ENCODE measurements around the gene TTLL11. TPM values are rescaled to one million over a fixed set of nuclear protein-coding genes. Genes with fewer than 3 reads are reported as not detected.

TTLL11 gene
- total and polyA plus RNA-seq, 8 donors: 5.4 to 11.6 (median 9.5) TPM

- intact Hi-C loops (cut with DNase I): no loop called here
- TF ChIP-seq, protein P1, sequence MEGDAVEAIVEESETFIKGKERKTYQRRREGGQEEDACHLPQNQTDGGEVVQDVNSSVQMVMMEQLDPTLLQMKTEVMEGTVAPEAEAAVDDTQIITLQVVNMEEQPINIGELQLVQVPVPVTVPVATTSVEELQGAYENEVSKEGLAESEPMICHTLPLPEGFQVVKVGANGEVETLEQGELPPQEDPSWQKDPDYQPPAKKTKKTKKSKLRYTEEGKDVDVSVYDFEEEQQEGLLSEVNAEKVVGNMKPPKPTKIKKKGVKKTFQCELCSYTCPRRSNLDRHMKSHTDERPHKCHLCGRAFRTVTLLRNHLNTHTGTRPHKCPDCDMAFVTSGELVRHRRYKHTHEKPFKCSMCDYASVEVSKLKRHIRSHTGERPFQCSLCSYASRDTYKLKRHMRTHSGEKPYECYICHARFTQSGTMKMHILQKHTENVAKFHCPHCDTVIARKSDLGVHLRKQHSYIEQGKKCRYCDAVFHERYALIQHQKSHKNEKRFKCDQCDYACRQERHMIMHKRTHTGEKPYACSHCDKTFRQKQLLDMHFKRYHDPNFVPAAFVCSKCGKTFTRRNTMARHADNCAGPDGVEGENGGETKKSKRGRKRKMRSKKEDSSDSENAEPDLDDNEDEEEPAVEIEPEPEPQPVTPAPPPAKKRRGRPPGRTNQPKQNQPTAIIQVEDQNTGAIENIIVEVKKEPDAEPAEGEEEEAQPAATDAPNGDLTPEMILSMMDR (IDR thresholded peaks at IDR 0.05): no peak
- ATAC-seq: no peak
These were observed 178.4 kb downstream of the TTLL11 start for GRCh38 chr9:121914604-121915303.

GRCh38 chr9:121914017-121914595 lies 179.0 kb downstream of the TTLL11 start:
- DNase-seq: no peak
- intact Hi-C loops (cut with DNase I): no loop called here
- ATAC-seq: no peak

More at GRCh38 chr9:121914604-121915303, 178.4 kb downstream of the TTLL11 start:
- Histone ChIP-seq H3K4me3 (no peak overlapping the region), H3K36me3 (no peaks in the 10 kb centered on the region), H3K27me3 (no peaks in the 10 kb centered on the region), H3K4me1 (no peaks in the 10 kb centered on the region), H3K9me3 (no peaks in the 10 kb centered on the region), H3K27ac (no peak overlapping the region)
- no peak for DNase-seq

GRCh38 chr9:121912812-121913627 lies 180.1 kb downstream of the TTLL11 start:
- no peaks in the 10 kb centered on the region for H3K4me1 ChIP-seq
- H3K27ac ChIP-seq: no peak overlapping the region
- H3K9me3 ChIP-seq: no peaks in the 10 kb centered on the region
- H3K36me3 ChIP-seq: no peaks in the 10 kb centered on the region
- intact Hi-C loops (cut with DNase I): no loop called here
- no peak for ATAC-seq
- no peak overlapping the region for H3K4me3 ChIP-seq
- TF ChIP-seq, protein P1 (IDR thresholded peaks at IDR 0.05): no peak
- DNase-seq: no peak
- no peaks in the 10 kb centered on the region for H3K27me3 ChIP-seq

More at GRCh38 chr9:121914017-121914595, 179.0 kb downstream of the TTLL11 start:
- H3K4me3 ChIP-seq: no peak overlapping the region
- TF ChIP-seq, protein P1 (IDR thresholded peaks at IDR 0.05): no peak
- H3K36me3 ChIP-seq: no peaks in the 10 kb centered on the region
- no peak overlapping the region for H3K27ac ChIP-seq
- no peaks in the 10 kb centered on the region for H3K27me3 ChIP-seq
- H3K4me1 ChIP-seq: no peaks in the 10 kb centered on the region
- H3K9me3 ChIP-seq: no peaks in the 10 kb centered on the region

- H3K27ac ChIP-seq: no peak overlapping the region
- no peaks in the 10 kb centered on the region for H3K9me3 ChIP-seq
- no peak overlapping the region for H3K4me3 ChIP-seq
- no peaks in the 10 kb centered on the region for H3K27me3 ChIP-seq
- intact Hi-C loops (cut with DNase I): no loop called here
- no peak for ATAC-seq
- no peaks in the 10 kb centered on the region for H3K36me3 ChIP-seq
- TF ChIP-seq, protein P1 (IDR thresholded peaks at IDR 0.05): no peak
- peaks cover 0 to 9% of the 10 kb centered on the region in 2 donors for H3K4me1 ChIP-seq
- no peak for DNase-seq
These were observed 182.5 kb downstream of the TTLL11 start for GRCh38 chr9:121910491-121911040.
